Right ventricle myocardium superior (tissue), 1 donor: Measurements from ENCODE around the gene TERT. TPM values are rescaled to one million over a fixed set of nuclear protein-coding genes. Genes with fewer than 3 reads are reported as not detected.
A peak's percentile ranks its signal among the peaks of the same experiment; 100 is the strongest.
"Not testable (repeated sequence)": the region's sequence is repeated elsewhere in the genome, so short reads cannot be mapped to it uniquely, and the experiment has no call there.

ENCODE experiments used
- ATAC-seq: fragments of 200-7000 bp; cut with Tn5 transposase; one replicate; pipeline ENCODE4 v1.9.1; 2020; ENCODE audit warnings: mild to moderate bottlenecking; ENCODE audit not compliant: poor library complexity
- DNase-seq: peaks from one replicate; pipeline ENCODE4 v3.0.0-alpha.2; 2020
- intact Hi-C: fragments of 100-400 bp; cut with DNase I; formaldehyde crosslinking; loops from one replicate; pipeline ENCODE4 v1.11.2; 2022
- long read RNA-seq: library from polyadenylated mRNA; unstranded; transcript quantifications from one replicate; pipeline ENCODE4 v2.0.0, GENCODE V29; 2021
- total RNA-seq: library from RNA; stranded (reverse); fragmentation: NEBNext Ultra II Directional; extraction: Animal tissue kit (Norgen Biotek cat#: 25700); gene quantifications from one replicate; pipeline ENCODE4 v1.2.1, GENCODE V29; 2021
- donor health status: DM: no; HTN: yes; CAD: no; lungs with severe emphysema.

Gene TERT
- total RNA-seq, result not detected
- long read RNA-seq, result 0 reads

- intact Hi-C loops, result no loop called here
- ATAC-seq (no peak), DNase-seq (no peak)
Measured at GRCh38 chr5:1294835-1295649, at the start of gene TERT. Gene TERT, minus strand, starts transcription at chr5:1295068. Its CDS starts 79 bp downstream, at chr5:1294989.

GRCh38 chr5:1343931-1344901, 49.3 kb upstream of the TERT start:
- intact Hi-C loops, result no loop called here

GRCh38 chr5:1343315-1343751, 48.5 kb upstream of the TERT start:
- DNase-seq, result peak; percentile 33
- ATAC-seq, result no peak
- intact Hi-C loops, result no loop called here

More at GRCh38 chr5:1343931-1344901, 49.3 kb upstream of the TERT start:
- ATAC-seq (no peak), DNase-seq (peak; percentile 51)

- intact Hi-C loops, ATAC-seq: not testable (repeated sequence)
- DNase-seq, result peak; percentile 20
Measured at GRCh38 chr5:1342711-1343110, 47.8 kb upstream of the TERT start.

- ATAC-seq (no peak), DNase-seq (no peak)
- intact Hi-C loops, result no loop called here
Measured at GRCh38 chr5:1342268-1342667, 47.4 kb upstream of the TERT start.

GRCh38 chr5:1341863-1342262, 47.0 kb upstream of the TERT start:
- no peak for DNase-seq
- intact Hi-C loops, result no loop called here
- ATAC-seq, result no peak

GRCh38 chr5:1339818-1340210, 44.9 kb upstream of the TERT start:
- DNase-seq, intact Hi-C loops, ATAC-seq: not testable (repeated sequence)

- ATAC-seq, intact Hi-C loops, DNase-seq: not testable (repeated sequence)
Measured at GRCh38 chr5:1339139-1339817, 44.4 kb upstream of the TERT start.

- peak; percentile 30 for DNase-seq
- intact Hi-C loops, result no loop called here
- no peak for ATAC-seq
Measured at GRCh38 chr5:1338506-1339070, 43.7 kb upstream of the TERT start.

GRCh38 chr5:1338196-1338490, 43.3 kb upstream of the TERT start:
- ATAC-seq, result no peak
- intact Hi-C loops, result no loop called here

GRCh38 chr5:1337489-1338195, 42.8 kb upstream of the TERT start:
- intact Hi-C loops, result no loop called here
- ATAC-seq (no peak), DNase-seq (peak; percentile 16)

More at GRCh38 chr5:1338196-1338490, 43.3 kb upstream of the TERT start:
- DNase-seq, result peak; percentile 14

- no peak for ATAC-seq
- intact Hi-C loops, result no loop called here
- DNase-seq, result peak; percentile 27
Measured at GRCh38 chr5:1336749-1337488, 42.1 kb upstream of the TERT start.

- DNase-seq (peak; percentile 10), ATAC-seq (no peak)
- intact Hi-C loops, result no loop called here
Measured at GRCh38 chr5:1336106-1336561, 41.3 kb upstream of the TERT start.

- intact Hi-C loops, result no loop called here
- ATAC-seq (no peak), DNase-seq (peak; percentile 29)
Measured at GRCh38 chr5:1335540-1336095, 40.8 kb upstream of the TERT start.

- ATAC-seq (no peak), DNase-seq (peak; percentile 27)
- intact Hi-C loops, result no loop called here
Measured at GRCh38 chr5:1334831-1335539, 40.1 kb upstream of the TERT start.

GRCh38 chr5:1333986-1334385, 39.1 kb upstream of the TERT start:
- intact Hi-C loops, result no loop called here
- DNase-seq (peak; percentile 17), ATAC-seq (no peak)
